Measurements from ENCODE around the gene GLRA2.

GRCh38 chrX:14738643-14739042, 209.3 kb downstream of the GLRA2 start:
- TF ChIP-seq RXRA (CRISPR knock-in tag; IDR thresholded peaks at IDR 0.05) (no peak), CTCF (CRISPR knock-in tag; IDR thresholded peaks at IDR 0.05) (no peak), KAT2B (IDR thresholded peaks at IDR 0.05; ENCODE audit: borderline replicate concordance, low read depth, low read length) (no peak), FOXK2 (IDR thresholded peaks at IDR 0.05) (no peak), TCF7 (IDR thresholded peaks at IDR 0.05; ENCODE audit: low read depth) (no peak), NCOA1 (CRISPR knock-in tag; IDR thresholded peaks at IDR 0.05) (no peak), ARNTL (CRISPR knock-in tag; IDR thresholded peaks at IDR 0.05) (no peak), NFIC (IDR thresholded peaks at IDR 0.05; ENCODE audit: low read length) (no peak), POLR2A (IDR thresholded peaks at IDR 0.05; ENCODE audit: insufficient read depth in 1 of 2, low read depth in 2 of 2, low read length in 2 of 2) (no peak), EHMT2 (IDR thresholded peaks at IDR 0.05; ENCODE audit: borderline replicate concordance, low read depth, low read length) (no peak), RBAK (CRISPR knock-in tag; IDR thresholded peaks at IDR 0.05) (no peak), ZNF124 (CRISPR knock-in tag; IDR thresholded peaks at IDR 0.05) (no peak), JUN (CRISPR knock-in tag; IDR thresholded peaks at IDR 0.05) (no peak), ZFP82 (CRISPR knock-in tag; IDR thresholded peaks at IDR 0.05; ENCODE audit: borderline replicate concordance) (no peak)
